NB4 (cell line): Measurements from ENCODE around the gene PIP5K1A.

Experiments
- DNase-seq: peaks from one replicate; pipeline ENCODE4 v3.0.0; 2010; ENCODE audit warnings: low read depth
- H3K4me3 ChIP-seq: one replicate; pipeline ENCODE4 v1.5.1; 2011; ENCODE audit warnings: mild to moderate bottlenecking, low read depth, low read length, moderate library complexity
- CTCF ChIP-seq: IDR thresholded peaks from one replicate; pipeline ENCODE4 v1.5.1; 2012; ENCODE audit warnings: low read depth, low read length
- MAX ChIP-seq: IDR thresholded peaks from 2 replicates; pipeline ENCODE4 v1.6.1; 2011; ENCODE audit warnings: low read depth, low read length
- MYC ChIP-seq: IDR thresholded peaks from 2 replicates; pipeline ENCODE4 v1.6.1; 2011; ENCODE audit warnings: low read depth, low read length
- POLR2A ChIP-seq: IDR thresholded peaks from 2 replicates; pipeline ENCODE4 v1.6.1; 2011; ENCODE audit warnings: mild to moderate bottlenecking; ENCODE audit not compliant: insufficient read length; ENCODE audit errors: extremely low read depth

The PIP5K1A gene

GRCh38 chr1:151198254-151199127 lies at the start of gene PIP5K1A:
PIP5K1A (plus strand) TSS chr1:151198552; CDS start chr1:151198997, 445 bp downstream.
- H3K4me3 ChIP-seq = peak within 1 kb of the TSS; percentile 99
- DNase-seq = peak; percentile 95
- TF ChIP-seq MYC = no peak; the same call in 1 of the 2 replicates
- TF ChIP-seq CTCF = no peak
- TF ChIP-seq POLR2A = peak; percentile 61
- peak; percentile 97 for TF ChIP-seq MAX

- DNase-seq = peak; percentile 86
- peak; percentile 22 for TF ChIP-seq MAX
- no peak for TF ChIP-seq CTCF
- peak; percentile 56 for TF ChIP-seq POLR2A
- peak within 1 kb of the TSS; percentile 93 for H3K4me3 ChIP-seq
Observed at GRCh38 chr1:151156515-151156819, 41.9 kb upstream of the PIP5K1A start, which contains the start of gene TNFAIP8L2. TNFAIP8L2 (plus strand) TSS chr1:151156649; CDS start chr1:151158698, 2,049 bp downstream.

- H3K4me3 ChIP-seq = peak overlapping the region; percentile 93
- TF ChIP-seq MAX (peak; percentile 71), MYC (peak; percentile 94), CTCF (no peak), POLR2A (peak; percentile 48)
- DNase-seq = peak; percentile 96
Observed at GRCh38 chr1:151157067-151157531, 41.3 kb upstream of the PIP5K1A start.

GRCh38 chr1:151158326-151158725 lies 40.0 kb upstream of the PIP5K1A start:
- H3K4me3 ChIP-seq = peak overlapping the region; percentile 43
- peak; percentile 64 for DNase-seq
- no peak for TF ChIP-seq CTCF
- TF ChIP-seq POLR2A = no peak
- no peak for TF ChIP-seq MYC

- H3K4me3 ChIP-seq = peak overlapping the region; percentile 43
- TF ChIP-seq MAX = no peak
- TF ChIP-seq CTCF = no peak
- TF ChIP-seq MYC = no peak
- TF ChIP-seq POLR2A = no peak
- peak; percentile 66 for DNase-seq
Observed at GRCh38 chr1:151158751-151159251, 39.6 kb upstream of the PIP5K1A start.
